Skeletal muscle satellite cell (primary cell): ENCODE measurements around the gene RAB7B.

Experiments
- H3K27me3 ChIP-seq: 2 replicates; pipeline ENCODE4 v1.7.0; 2013; ENCODE audit warnings: low read length; ENCODE audit not compliant: control insufficient read depth, insufficient read depth
- H3K36me3 ChIP-seq: 2 replicates; pipeline ENCODE4 v1.7.0; 2013; ENCODE audit warnings: mild to moderate bottlenecking, control low read depth, low read length; ENCODE audit not compliant: insufficient read depth
- H3K4me1 ChIP-seq: 2 replicates; pipeline ENCODE4 v1.7.0; 2013; ENCODE audit warnings: low read length; ENCODE audit not compliant: control insufficient read depth, insufficient read depth
- H3K4me2 ChIP-seq: 2 replicates; pipeline ENCODE4 v1.7.0; 2013; ENCODE audit warnings: mild to moderate bottlenecking, low read length
- H3K4me3 ChIP-seq: 2 replicates; pipeline ENCODE4 v1.7.0; 2013; ENCODE audit warnings: low read length
- H3K9ac ChIP-seq: 2 replicates; pipeline ENCODE4 v1.7.0; 2013; ENCODE audit warnings: mild to moderate bottlenecking, low read depth, low read length, moderate library complexity
- H3K9me3 ChIP-seq: replicated peaks from 2 replicates; pipeline ENCODE4 v1.7.0; 2013; ENCODE audit warnings: mild to moderate bottlenecking, control low read depth, low read length

Gene RAB7B

DNA sequence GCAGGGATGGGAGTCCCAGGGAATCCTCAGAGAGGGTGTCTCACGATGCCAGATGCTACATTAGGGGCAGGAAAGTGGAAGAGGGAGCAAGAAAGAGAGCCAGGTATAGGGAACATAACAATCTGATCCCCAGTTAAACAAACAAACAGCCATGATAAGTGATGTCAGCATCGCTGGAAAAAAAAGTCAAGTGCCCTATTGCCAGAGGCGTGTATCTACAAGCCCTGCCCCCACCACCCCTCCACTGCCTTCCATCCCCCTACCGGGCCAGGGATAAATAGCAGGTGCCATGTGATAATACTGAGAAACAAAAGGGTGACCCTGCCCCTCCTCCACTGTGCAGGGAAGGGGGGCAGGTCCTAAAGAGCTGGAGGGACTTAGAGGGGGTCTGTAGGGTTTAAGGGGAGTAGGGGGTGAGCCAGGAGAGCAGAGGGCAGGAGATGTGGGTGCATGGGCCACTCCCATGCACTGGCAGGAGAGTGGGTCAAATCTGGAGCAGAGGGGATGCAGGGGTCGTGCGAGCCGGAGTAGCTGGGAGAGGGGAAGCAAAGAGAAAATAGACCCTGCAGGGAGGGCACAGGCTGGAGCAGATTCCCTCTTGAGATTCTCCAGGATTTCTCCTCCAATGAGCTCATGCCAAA lies 63.4 kb downstream of the RAB7B start:
- Histone ChIP-seq H3K36me3 (no peaks in the 10 kb centered on the region), H3K27me3 (peaks cover 52% of the 10 kb centered on the region), H3K9me3 (no peaks in the 10 kb centered on the region), H3K4me2 (no peak overlapping the region), H3K9ac (no peak overlapping the region), H3K4me3 (no peak overlapping the region), H3K4me1 (peaks cover 14% of the 10 kb centered on the region)

DNA sequence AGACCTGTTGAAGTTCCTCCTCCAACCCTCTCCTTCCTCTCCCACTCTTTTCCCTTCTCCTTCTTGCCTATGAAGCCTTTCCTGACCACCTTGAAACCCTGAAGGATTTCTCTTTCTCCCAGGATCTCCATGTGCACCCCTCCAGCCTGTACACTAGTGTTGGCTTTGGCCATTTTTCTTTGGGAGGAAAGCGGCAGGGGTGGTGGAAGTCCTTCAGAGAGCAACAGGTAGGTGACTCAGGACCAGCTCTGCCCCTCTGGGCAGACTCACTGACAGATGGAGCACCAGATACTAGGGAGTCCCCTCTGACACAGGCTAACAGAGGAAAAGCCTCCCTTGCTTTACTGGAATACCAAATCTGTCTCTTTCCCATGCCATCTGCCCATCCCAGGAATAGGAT lies 64.5 kb downstream of the RAB7B start:
- no peaks in the 10 kb centered on the region for H3K36me3 ChIP-seq
- peaks cover 41% of the 10 kb centered on the region for H3K27me3 ChIP-seq
- H3K4me1 ChIP-seq: peaks cover 20% of the 10 kb centered on the region
- H3K9ac ChIP-seq: no peak overlapping the region
- H3K4me2 ChIP-seq: no peak overlapping the region
- H3K4me3 ChIP-seq: no peak overlapping the region
- H3K9me3 ChIP-seq: no peaks in the 10 kb centered on the region

- H3K9me3 ChIP-seq: no peaks in the 10 kb centered on the region
- no peak overlapping the region for H3K9ac ChIP-seq
- H3K4me2 ChIP-seq: no peak overlapping the region
- H3K36me3 ChIP-seq: no peaks in the 10 kb centered on the region
- H3K4me1 ChIP-seq: peaks cover 27% of the 10 kb centered on the region
- H3K27me3 ChIP-seq: peaks cover 32% of the 10 kb centered on the region
- no peak overlapping the region for H3K4me3 ChIP-seq
Observed at GRCh38 chr1:205936846-205937586, 66.2 kb downstream of the RAB7B start.

GRCh38 chr1:205936311-205936710 lies 66.9 kb downstream of the RAB7B start:
- Histone ChIP-seq H3K36me3 (no peaks in the 10 kb centered on the region), H3K4me3 (no peak overlapping the region), H3K4me1 (peaks cover 27% of the 10 kb centered on the region), H3K9ac (no peak overlapping the region), H3K27me3 (peaks cover 25% of the 10 kb centered on the region), H3K9me3 (no peaks in the 10 kb centered on the region), H3K4me2 (no peak overlapping the region)

GRCh38 chr1:205935869-205936268 lies 67.3 kb downstream of the RAB7B start:
- Histone ChIP-seq H3K4me1 (peaks cover 27% of the 10 kb centered on the region), H3K4me2 (no peak overlapping the region), H3K27me3 (peaks cover 29% of the 10 kb centered on the region), H3K9ac (no peak overlapping the region), H3K9me3 (no peaks in the 10 kb centered on the region), H3K4me3 (no peak overlapping the region), H3K36me3 (no peaks in the 10 kb centered on the region)

DNA sequence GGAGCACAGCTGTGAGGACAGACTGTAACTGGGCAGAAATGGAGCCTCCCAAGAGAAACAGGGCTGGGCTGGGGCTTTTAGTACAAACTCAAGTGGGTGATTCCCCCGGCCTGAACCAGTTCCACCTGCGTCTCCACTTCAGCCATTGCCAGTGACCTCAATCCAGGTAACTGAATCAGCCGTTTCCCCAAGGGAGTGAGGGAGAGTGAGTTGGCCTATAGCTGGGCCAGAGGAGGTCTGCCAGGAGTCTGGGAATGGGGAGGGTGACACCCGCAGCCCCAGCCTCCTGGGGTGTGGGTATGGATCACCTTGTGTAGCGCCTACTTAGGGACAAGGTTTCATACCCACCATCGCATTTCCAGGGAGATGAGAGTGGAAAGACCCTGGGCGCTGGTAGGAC lies 68.4 kb downstream of the RAB7B start:
- Histone ChIP-seq H3K27me3 (peaks cover 34% of the 10 kb centered on the region), H3K36me3 (no peaks in the 10 kb centered on the region), H3K9me3 (no peaks in the 10 kb centered on the region), H3K4me3 (no peak overlapping the region), H3K9ac (no peak overlapping the region), H3K4me1 (peaks cover 27% of the 10 kb centered on the region), H3K4me2 (no peak overlapping the region)

- Histone ChIP-seq H3K9ac (no peak overlapping the region), H3K36me3 (no peaks in the 10 kb centered on the region), H3K4me3 (no peak overlapping the region), H3K9me3 (no peaks in the 10 kb centered on the region), H3K27me3 (peaks cover 32% of the 10 kb centered on the region), H3K4me1 (peaks cover 27% of the 10 kb centered on the region), H3K4me2 (peak overlapping the region; percentile 16)
Observed at GRCh38 chr1:205933671-205934618, 69.2 kb downstream of the RAB7B start.

DNA sequence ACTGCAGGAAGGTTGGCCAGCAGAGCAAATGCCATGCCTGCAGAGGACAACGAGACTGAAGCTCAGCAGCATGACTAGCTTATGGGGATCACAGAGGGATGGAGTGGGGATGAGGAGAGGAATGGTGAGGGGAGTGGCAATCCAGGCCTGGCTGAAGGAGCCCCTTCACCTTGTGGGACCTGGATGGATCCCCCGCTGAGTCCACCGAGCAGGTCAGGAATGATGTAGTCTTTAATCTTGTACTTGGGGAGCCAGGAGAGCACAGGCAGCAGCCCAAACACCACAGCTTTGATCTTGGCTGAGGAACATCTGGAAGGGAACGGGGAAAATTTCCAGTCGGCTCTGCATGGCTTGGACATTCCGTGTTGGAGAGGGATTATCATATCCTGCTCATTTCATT lies 70.4 kb downstream of the RAB7B start:
- Histone ChIP-seq H3K9me3 (no peaks in the 10 kb centered on the region), H3K4me3 (no peak overlapping the region), H3K27me3 (peaks cover 27% of the 10 kb centered on the region), H3K4me2 (no peak overlapping the region), H3K9ac (no peak overlapping the region), H3K4me1 (peaks cover 27% of the 10 kb centered on the region), H3K36me3 (no peaks in the 10 kb centered on the region)

DNA sequence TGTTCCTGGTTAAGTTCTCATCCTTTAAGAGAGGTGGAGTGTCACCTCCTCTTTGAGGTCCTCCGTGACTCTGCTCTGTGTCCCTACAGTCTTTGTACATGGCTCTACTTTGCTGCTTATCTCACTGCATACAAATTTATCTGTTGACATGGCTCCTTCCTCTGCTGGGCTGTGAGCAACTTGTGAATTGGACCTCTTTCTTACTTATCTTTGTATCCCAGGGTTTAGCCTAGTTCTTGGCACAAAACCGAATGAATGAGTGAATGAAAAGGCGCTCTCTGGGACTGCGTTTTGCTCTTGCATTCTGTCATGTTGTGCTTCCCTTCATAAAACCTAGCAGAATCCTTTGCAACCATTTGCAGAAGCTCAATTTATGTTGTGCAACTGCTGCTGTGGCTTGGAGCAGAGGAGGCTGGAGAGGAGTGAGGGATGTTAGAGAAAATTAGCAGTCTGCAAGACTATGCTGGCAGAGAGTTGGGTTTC lies 72.4 kb downstream of the RAB7B start:
- peaks cover 22% of the 10 kb centered on the region for H3K4me1 ChIP-seq
- no peak overlapping the region for H3K4me2 ChIP-seq
- H3K36me3 ChIP-seq: no peaks in the 10 kb centered on the region
- no peak overlapping the region for H3K9ac ChIP-seq
- H3K9me3 ChIP-seq: no peaks in the 10 kb centered on the region
- H3K27me3 ChIP-seq: peaks cover 27% of the 10 kb centered on the region
- no peak overlapping the region for H3K4me3 ChIP-seq

GRCh38 chr1:205930195-205930577 lies 73.0 kb downstream of the RAB7B start:
- Histone ChIP-seq H3K4me2 (no peak overlapping the region), H3K9me3 (no peaks in the 10 kb centered on the region), H3K4me1 (peaks cover 29% of the 10 kb centered on the region), H3K27me3 (peaks cover 27% of the 10 kb centered on the region), H3K9ac (no peak overlapping the region), H3K36me3 (no peaks in the 10 kb centered on the region), H3K4me3 (no peak overlapping the region)

- H3K4me1 ChIP-seq: peaks cover 29% of the 10 kb centered on the region
- H3K4me2 ChIP-seq: no peak overlapping the region
- no peaks in the 10 kb centered on the region for H3K36me3 ChIP-seq
- H3K9me3 ChIP-seq: no peaks in the 10 kb centered on the region
- H3K4me3 ChIP-seq: no peak overlapping the region
- peaks cover 27% of the 10 kb centered on the region for H3K27me3 ChIP-seq
- no peak overlapping the region for H3K9ac ChIP-seq
Observed at GRCh38 chr1:205929496-205930194, 73.5 kb downstream of the RAB7B start.
